GM18519 (cell line): ENCODE results near the gene TRIM22.

Experiments
- ATAC-seq: cut with Tn5 transposase; IDR thresholded peaks from one replicate; pipeline ENCODE4 v1.9.1; 2021; ENCODE audit warnings: mild to moderate bottlenecking, moderate library complexity; ENCODE audit not compliant: unreplicated experiment, low FRiP score

Gene TRIM22

DNA sequence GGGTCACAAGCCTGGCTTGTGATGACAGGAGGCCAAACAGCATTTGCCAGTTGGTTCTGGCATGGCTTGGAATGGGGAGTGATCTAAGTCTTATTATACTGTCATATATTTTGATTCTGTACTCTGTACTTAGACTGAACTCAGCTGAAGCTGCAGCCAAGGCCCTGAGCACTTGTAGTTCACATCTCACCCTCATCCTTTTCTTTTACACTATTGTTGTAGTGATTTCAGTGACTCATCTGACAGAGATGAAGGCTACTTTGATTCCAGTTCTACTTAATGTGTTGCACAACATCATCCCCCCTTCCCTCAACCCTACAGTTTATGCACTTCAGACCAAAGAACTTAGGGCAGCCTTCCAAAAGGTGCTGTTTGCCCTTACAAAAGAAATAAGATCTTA lies 47.5 kb downstream of the TRIM22 start:
- ATAC-seq, result no peak

DNA sequence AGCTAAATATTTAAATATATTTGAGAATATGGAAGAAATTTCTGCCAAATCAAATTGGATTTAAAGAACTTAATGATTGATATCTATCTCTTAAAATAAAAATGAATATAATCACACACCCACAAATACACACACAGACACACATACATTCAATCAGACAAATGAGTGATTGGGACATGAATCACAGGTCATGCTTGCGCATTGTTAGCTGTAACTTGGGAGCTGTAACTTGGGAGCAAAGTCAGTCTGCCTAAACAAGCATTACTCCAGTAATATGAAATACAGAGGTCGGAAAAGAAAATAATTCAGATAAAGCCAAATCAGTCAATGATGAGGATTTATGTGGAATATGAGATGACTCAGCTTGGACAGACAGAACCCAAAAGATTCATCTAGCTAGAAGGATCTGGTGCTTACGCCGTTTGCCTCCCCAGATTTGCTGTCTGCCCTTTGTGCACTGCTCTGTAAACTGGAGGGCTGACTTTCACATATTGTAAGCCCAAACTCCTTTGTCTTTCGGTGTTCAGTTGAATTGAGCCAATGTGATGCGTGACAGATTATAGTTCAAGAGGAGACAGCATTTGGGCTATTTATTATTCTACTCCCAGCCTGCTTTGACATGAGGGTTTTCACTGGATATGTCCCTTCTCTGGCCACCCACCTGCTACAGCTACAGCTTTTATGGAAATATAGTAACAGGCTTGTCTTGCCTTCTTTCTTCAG lies 48.2 kb downstream of the TRIM22 start:
- no peak for ATAC-seq

DNA sequence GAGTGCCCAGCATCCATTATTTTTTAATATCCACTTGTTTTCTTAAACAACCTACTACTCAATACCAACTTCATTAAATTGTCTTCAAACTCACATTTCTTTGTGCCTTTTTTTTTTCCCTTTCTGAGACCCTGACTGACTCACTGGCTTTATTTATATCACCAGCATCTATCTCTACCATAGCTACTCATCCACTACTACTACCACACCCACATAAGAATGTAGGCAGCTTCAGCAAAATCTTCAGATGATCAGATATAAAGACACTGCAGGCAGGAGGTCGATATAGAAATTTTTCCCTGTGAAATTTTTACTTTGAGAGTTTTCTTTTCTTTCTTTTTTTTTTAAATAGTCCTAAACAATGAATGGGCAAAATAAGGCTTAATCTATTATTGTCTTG lies 48.8 kb downstream of the TRIM22 start:
- no peak for ATAC-seq

DNA sequence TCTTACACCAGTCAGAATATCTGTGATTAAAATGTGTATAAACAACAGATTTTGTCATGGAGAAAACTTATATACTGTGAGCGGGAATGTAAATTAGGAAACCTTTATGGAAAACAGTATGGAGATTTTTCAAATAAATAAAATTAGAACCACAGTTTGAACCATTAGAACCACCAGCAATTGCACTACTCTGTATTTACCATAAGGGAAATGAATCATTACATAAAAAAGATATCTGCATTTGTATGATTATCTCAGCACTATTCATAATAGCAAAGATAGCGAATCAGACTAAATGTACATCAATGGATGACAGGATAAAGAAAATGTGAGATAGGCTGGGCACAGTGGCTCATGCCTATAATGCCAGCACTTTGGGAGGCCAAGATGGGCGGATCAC lies 57.0 kb downstream of the TRIM22 start:
- no peak for ATAC-seq

DNA sequence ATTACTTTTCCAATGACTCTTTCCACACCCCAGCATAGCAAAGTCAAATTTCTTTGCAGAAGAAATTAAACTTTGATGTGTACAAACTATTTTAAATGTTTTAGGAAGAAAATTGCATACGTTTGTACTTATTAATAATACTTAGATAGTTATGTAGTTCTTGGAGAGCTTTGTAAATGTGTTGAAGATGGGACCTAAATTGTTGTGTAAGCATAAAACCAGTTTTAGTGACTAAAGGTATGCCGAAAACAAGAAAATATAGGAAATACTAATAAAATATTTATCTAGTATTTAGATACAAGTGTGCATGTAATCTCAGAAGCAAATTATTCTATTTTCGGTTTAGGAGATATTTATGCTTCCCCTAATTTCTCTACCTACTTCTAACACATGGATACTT lies 60.2 kb downstream of the TRIM22 start:
- no peak for ATAC-seq

DNA sequence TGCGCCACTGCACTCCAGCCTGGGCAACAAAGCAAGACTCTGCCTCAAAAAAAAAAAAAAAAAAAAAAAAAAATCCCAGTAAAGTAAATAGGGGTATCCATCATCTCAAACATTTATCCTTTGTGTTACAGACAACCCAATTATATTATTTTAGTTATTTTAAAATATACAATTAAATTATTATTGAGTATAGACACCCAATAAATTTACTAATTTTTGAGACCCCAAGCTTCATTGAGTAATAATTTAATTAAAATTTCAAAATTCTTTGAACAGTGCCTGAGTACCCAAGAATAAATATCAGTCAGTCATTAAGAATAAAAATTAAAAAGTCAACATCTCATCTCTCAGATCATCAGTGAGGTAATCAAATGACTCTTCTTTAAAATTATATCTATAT lies 64.4 kb downstream of the TRIM22 start, which contains the start of gene OR52N4:
Gene OR52N4 (plus strand): TSS at position 301 of the 400 bp plus-strand sequence. CDS start 498 bp downstream, outside the sequence.
- ATAC-seq, result no peak
